ENCODE results near the gene RBP5.

GRCh38 chr12:7091171-7091570 is 37.5 kb downstream of the RBP5 start:
- TF ChIP-seq CTCF (conservative IDR thresholded peaks at IDR 0.05; ENCODE audit: low read depth, low read length) (no peak), EZH2 (IDR thresholded peaks at IDR 0.05; ENCODE audit: borderline replicate concordance, low read depth, low read length, poor library complexity, severe bottlenecking) (no peak)

Data from A673 (cell line).